H1 (cell line): ENCODE data around the gene OR5A1. TPM values are rescaled to one million over a fixed set of nuclear protein-coding genes. Genes with fewer than 3 reads are reported as not detected.

Experiments used
- CTCF ChIA-PET: fragments of 300-600 bp; sonication (Branson Sonifier 250); formaldehyde crosslinking; loops from one replicate; lab custom pipeline; 2021; ENCODE audit not compliant: partially characterized antibody; lab: Charles Lee
- POLR2A ChIA-PET: fragments of 300-600 bp; sonication (Branson Sonifier 250); formaldehyde crosslinking; loops from one replicate; lab custom pipeline; 2021; ENCODE audit warnings: inconsistent platforms; ENCODE audit not compliant: partially characterized antibody; lab: Charles Lee
- DNase-seq, 2 experiments: peaks; one replicate each; pipeline versions ENCODE4 v3.0.0 to v3.0.0-alpha.2; 2010 to 2022; ENCODE audit warnings: low spot score in 2 of 2, low read depth in 1 of 2, mixed read lengths in 1 of 2
- FAIRE-seq: peaks from 2 replicates; lab custom pipeline; 2011; peaks lifted over from hg19 to GRCh38; lab: Jason Lieb, UNC
- H2AFZ ChIP-seq: 2 replicates; pipeline ENCODE4 v1.8.1; 2012; ENCODE audit warnings: low read length, inconsistent platforms
- H2AK5ac ChIP-seq: 2 replicates; pipeline ENCODE4 v1.6.1; 2013; ENCODE audit warnings: low read depth, low read length
- H2BK120ac ChIP-seq: replicated peaks from 2 replicates; pipeline ENCODE3; 2013; ENCODE audit warnings: low read depth, low read length, inconsistent platforms
- H2BK12ac ChIP-seq: 2 replicates; pipeline ENCODE4 v1.6.1; 2013; ENCODE audit warnings: low read depth, low read length
- H2BK15ac ChIP-seq: 2 replicates; pipeline ENCODE4 v1.6.1; 2013; ENCODE audit warnings: low read length
- H2BK20ac ChIP-seq: 2 replicates; pipeline ENCODE4 v1.6.1; 2013; ENCODE audit warnings: low read length
- H2BK5ac ChIP-seq: 2 replicates; pipeline ENCODE4 v1.6.1; 2013; ENCODE audit warnings: low read depth, low read length
- H3K14ac ChIP-seq: 2 replicates; pipeline ENCODE4 v1.6.1; 2013; ENCODE audit warnings: inconsistent platforms; ENCODE audit not compliant: insufficient read length
- H3K18ac ChIP-seq: 2 replicates; pipeline ENCODE4 v1.6.1; 2013; ENCODE audit warnings: low read length; ENCODE audit errors: extremely low read depth
- H3K23ac ChIP-seq: 2 replicates; pipeline ENCODE4 v1.6.1; 2013; ENCODE audit warnings: inconsistent platforms; ENCODE audit not compliant: insufficient read length
- H3K23me2 ChIP-seq: 2 replicates; pipeline ENCODE4 v1.6.1; 2013; ENCODE audit warnings: low read depth, low read length
- H3K27ac ChIP-seq: 2 replicates; pipeline ENCODE4 v1.6.1; 2011; ENCODE audit warnings: low read depth, low read length, inconsistent platforms
- H3K27me3 ChIP-seq, 4 experiments: replicated peaks in 1 of 4; 1 replicate in 1 of 4; 2 replicates in 3 of 4; pipeline versions ENCODE4 v1.6.1 to v1.8.1; 2011 to 2013; ENCODE audit warnings: low read length in 3 of 4, mild to moderate bottlenecking in 3 of 4, inconsistent platforms in 2 of 4, mixed read lengths in 2 of 4, moderate library complexity in 1 of 4; ENCODE audit not compliant: control insufficient read depth in 3 of 4, insufficient read depth in 3 of 4; ENCODE audit errors: extremely low read depth in 1 of 4
- H3K36me3 ChIP-seq, 4 experiments: 2 replicates each; pipeline versions ENCODE4 v1.6.1 to v1.8.1; 2011 to 2013; ENCODE audit warnings: mild to moderate bottlenecking in 4 of 4, low read length in 3 of 4, moderate library complexity in 2 of 4, control low read depth in 1 of 4, inconsistent platforms in 1 of 4; ENCODE audit not compliant: insufficient read depth in 4 of 4, control insufficient read depth in 2 of 4
- H3K4ac ChIP-seq: replicated peaks from 2 replicates; pipeline ENCODE3; 2013; ENCODE audit warnings: low read length, low read depth, mixed read lengths, inconsistent platforms; ENCODE audit not compliant: insufficient read length
- H3K4me1 ChIP-seq, 4 experiments: replicated peaks in 1 of 4; 1 replicate in 1 of 4; 2 replicates in 3 of 4; pipeline versions ENCODE4 v1.6.1 to v1.8.1; 2011 to 2013; ENCODE audit warnings: low read length in 3 of 4, inconsistent platforms in 2 of 4, mixed read lengths in 1 of 4; ENCODE audit not compliant: insufficient read depth in 4 of 4, control insufficient read depth in 3 of 4
- H3K4me2 ChIP-seq, 2 experiments: 2 replicates each; pipeline versions ENCODE4 v1.6.1 to v1.8.1; 2011 to 2013; ENCODE audit warnings: low read depth in 2 of 2, low read length in 2 of 2, control low read depth in 1 of 2, inconsistent platforms in 1 of 2, mild to moderate bottlenecking in 1 of 2; ENCODE audit not compliant: insufficient read depth in 1 of 2
- H3K4me3 ChIP-seq, 4 experiments: fragments of 200-600, 300-600 bp in 1 of 4; sonication (generic), shearing (Covaris generic), sonication (Bioruptor Twin) in 1 of 4; 2 replicates each; pipeline versions ENCODE4 v1.5.1 to v1.8.1; 2011 to 2016; ENCODE audit warnings: low read length in 4 of 4, low read depth in 3 of 4, control low read depth in 2 of 4, inconsistent platforms in 2 of 4, mild to moderate bottlenecking in 2 of 4, mixed read lengths in 1 of 4, moderate library complexity in 1 of 4; ENCODE audit not compliant: insufficient read depth in 2 of 4; ENCODE audit errors: extremely low read depth in 1 of 4
- H3K56ac ChIP-seq: replicated peaks from 2 replicates; pipeline ENCODE3; 2013; ENCODE audit warnings: low read depth, mild to moderate bottlenecking, mixed read lengths, low read length, inconsistent platforms; ENCODE audit not compliant: insufficient read length
- H3K79me1 ChIP-seq: 2 replicates; pipeline ENCODE4 v1.6.1; 2013; ENCODE audit warnings: low read depth, low read length, control low read depth
- H3K79me2 ChIP-seq, 2 experiments: 2 replicates each; pipeline versions ENCODE4 v1.6.1 to v1.8.1; 2012 to 2013; ENCODE audit warnings: low read length in 2 of 2, mild to moderate bottlenecking in 2 of 2, inconsistent platforms in 1 of 2; ENCODE audit not compliant: insufficient read depth in 2 of 2, control insufficient read depth in 1 of 2
- H3K9ac ChIP-seq, 4 experiments: replicated peaks in 1 of 4; 1 replicate in 1 of 4; 2 replicates in 3 of 4; pipeline versions ENCODE4 v1.6.1 to v1.8.1; 2011 to 2013; ENCODE audit warnings: low read depth in 3 of 4, low read length in 3 of 4, control low read depth in 2 of 4, mild to moderate bottlenecking in 2 of 4, moderate library complexity in 2 of 4, inconsistent platforms in 1 of 4; ENCODE audit errors: extremely low read depth in 1 of 4
- H3K9me3 ChIP-seq, 2 experiments: 2 replicates each; pipeline versions ENCODE4 v1.6.1 to v1.8.1; 2012 to 2013; ENCODE audit warnings: mild to moderate bottlenecking in 2 of 2, moderate library complexity in 2 of 2, control low read depth in 1 of 2, inconsistent platforms in 1 of 2, low read depth in 1 of 2, low read length in 1 of 2, mixed read lengths in 1 of 2; ENCODE audit not compliant: insufficient read depth in 2 of 2
- H4K20me1 ChIP-seq, 2 experiments: replicated peaks in 1 of 2; 2 replicates each; pipeline versions ENCODE3 to v1.8.1; 2011 to 2013; ENCODE audit warnings: inconsistent platforms in 2 of 2, low read length in 2 of 2, mild to moderate bottlenecking in 1 of 2; ENCODE audit not compliant: insufficient read depth in 2 of 2, control insufficient read depth in 1 of 2
- H4K5ac ChIP-seq: 2 replicates; pipeline ENCODE4 v1.6.1; 2013; ENCODE audit warnings: low read length, low read depth, mixed read lengths, inconsistent platforms; ENCODE audit not compliant: insufficient read length
- H4K8ac ChIP-seq: 2 replicates; pipeline ENCODE4 v1.8.0; 2013; ENCODE audit warnings: mild to moderate bottlenecking, moderate library complexity, low read length, inconsistent platforms; ENCODE audit not compliant: insufficient read depth; ENCODE audit errors: extremely low read depth
- H4K91ac ChIP-seq: replicated peaks from 2 replicates; pipeline ENCODE3; 2013; ENCODE audit warnings: low read length, mixed read lengths, inconsistent platforms; ENCODE audit not compliant: insufficient read length
- ASH2L ChIP-seq: fragments of 200-600, 300-600 bp; sonication (generic); IDR thresholded peaks from one replicate; pipeline ENCODE4 v1.7.1; 2017; ENCODE audit warnings: low read length
- BRCA1 ChIP-seq: IDR thresholded peaks from 2 replicates; pipeline ENCODE4 v1.6.1; 2012; ENCODE audit warnings: low read depth, low read length, improper control_type of control experiment
- CHD2 ChIP-seq: IDR thresholded peaks from 2 replicates; pipeline ENCODE4 v1.6.1; 2012; ENCODE audit warnings: low read length, improper control_type of control experiment
- KDM5A ChIP-seq: fragments of 200-600 bp; IDR thresholded peaks from 2 replicates; pipeline ENCODE4 v1.7.1; 2012; ENCODE audit warnings: mild to moderate bottlenecking, low read length, inconsistent platforms, mixed read lengths
- NANOG ChIP-seq: IDR thresholded peaks from 2 replicates; pipeline ENCODE4 v1.6.1; 2011; ENCODE audit warnings: low read length, low read depth, mild to moderate bottlenecking, inconsistent platforms; ENCODE audit not compliant: insufficient read depth, poor library complexity, severe bottlenecking
- NRF1 ChIP-seq: IDR thresholded peaks from 2 replicates; pipeline ENCODE4 v1.6.1; 2011; ENCODE audit warnings: mild to moderate bottlenecking, low read depth, low read length, improper control_type of control experiment
- RAD21 ChIP-seq, 2 experiments: IDR thresholded peaks in 1 of 2; conservative IDR thresholded peaks in 1 of 2; 2 replicates each; pipeline ENCODE4 v1.6.1; 2011; ENCODE audit warnings: low read depth in 2 of 2, low read length in 2 of 2, improper control_type of control experiment in 1 of 2, inconsistent platforms in 1 of 2, mild to moderate bottlenecking in 1 of 2, moderate library complexity in 1 of 2
- SAP30 ChIP-seq: fragments of 300-600 bp; sonication (generic); IDR thresholded peaks from 2 replicates; pipeline ENCODE4 v1.7.1; 2012; ENCODE audit warnings: low read length, moderate library complexity, mild to moderate bottlenecking, inconsistent platforms; ENCODE audit not compliant: insufficient read depth, insufficient replicate concordance
- SIRT6 ChIP-seq: IDR thresholded peaks from one replicate; pipeline ENCODE4 v1.7.1; 2012; ENCODE audit warnings: low read length, inconsistent platforms
- SP2 ChIP-seq: IDR thresholded peaks from 2 replicates; pipeline ENCODE4 v1.6.1; 2012; ENCODE audit warnings: mild to moderate bottlenecking, low read length, inconsistent platforms
- SUZ12 ChIP-seq: fragments of 200-600 bp; sonication (generic); IDR thresholded peaks from 2 replicates; pipeline ENCODE4 v1.6.1; 2012; ENCODE audit warnings: mild to moderate bottlenecking, inconsistent platforms, low read length, moderate library complexity, mixed read lengths
- TEAD4 ChIP-seq: IDR thresholded peaks from 2 replicates; pipeline ENCODE4 v1.6.1; 2012; ENCODE audit warnings: low read depth, low read length, inconsistent platforms, mixed read lengths
- USF2 ChIP-seq: IDR thresholded peaks from 2 replicates; pipeline ENCODE4 v1.6.1; 2011; ENCODE audit warnings: low read length, improper control_type of control experiment
- YY1 ChIP-seq: IDR thresholded peaks from 2 replicates; pipeline ENCODE4 v1.6.1; 2011; ENCODE audit warnings: low read depth, mild to moderate bottlenecking, low read length
- WGBS, 2 experiments: shearing (Covaris generic) in 1 of 2; methylation state at CpG; one replicate each; pipeline versions ENCODE4 v1.1.6 to v1.1.7; 2013 to 2015; ENCODE audit warnings: low lambda C conversion rate in 2 of 2, mixed read lengths in 2 of 2, inconsistent platforms in 1 of 2, low coverage in 1 of 2, missing lambda C conversion rate in 1 of 2; ENCODE audit not compliant: insufficient replicate concordance in 2 of 2, insufficient coverage in 1 of 2, insufficient read length in 1 of 2; ENCODE audit errors: extremely low coverage in 1 of 2, missing lambda C conversion rate in 1 of 2; 5-methylcytosine and 5-hydroxymethylcytosine counted together
- polyA plus RNA-seq, 7 experiments: library from polyadenylated mRNA; depleted of rRNA in 3 of 7; stranded (reverse) in 5 of 7; unstranded in 2 of 7; fragments of >200 nt in 5 of 7; fragments of 200-250 nt in 2 of 7; gene quantifications; 1 replicate in 5 of 7; 2 replicates in 1 of 7; 4 replicates in 1 of 7; pipeline versions ENCODE4 v1.2.1 to v1.2.3, GENCODE V29; 2011 to 2013; ENCODE audit warnings: missing spikeins in 2 of 7, mixed read lengths in 2 of 7
- total RNA-seq: library from RNA; stranded (reverse); fragmentation: NEBNext Ultra II Directional; extraction: Animal tissue kit (Norgen Biotek cat#: 25700); gene quantifications from 2 replicates; pipeline ENCODE4 v1.2.1, GENCODE V29; 2021

OR5A1 gene
- total and polyA plus RNA-seq, 2 of the 8 experiments (the other 6 are each of a cell fraction or from before 2014, with no cell fraction given), result not detected

GRCh38 chr11:59456661-59457060 lies 20.4 kb downstream of the OR5A1 start, which contains the start of gene OR4D6:
Gene OR4D6 (plus strand): TSS chr11:59456961. CDS start chr11:59456961, 0 bp downstream.
- Histone ChIP-seq H3K9me3 (no peaks in the 10 kb centered on the region; a peak in 1 of 4 replicates), H3K4me2 (no peak within 1 kb of the TSS)
- FAIRE-seq, result no peak
- TF ChIP-seq NRF1 (no peak), BRCA1 (no peak), SUZ12 (no peak), TEAD4 (no peak), SAP30 (no peak), CHD2 (no peak), USF2 (no peak), KDM5A (no peak), ASH2L (no peak), SP2 (no peak), NANOG (no peak), SIRT6 (no peak), YY1 (no peak), RAD21 (IDR thresholded peaks at IDR 0.05 in 1 of 2, conservative IDR thresholded peaks at IDR 0.05 in 1 of 2; ENCODE audit: low read depth in 2 of 2, low read length in 2 of 2) (no peak)

More at GRCh38 chr11:59456661-59457060, 20.4 kb downstream of the OR5A1 start, which contains the start of gene OR4D6:
- Histone ChIP-seq H3K4me3 (no peak within 1 kb of the TSS), H2BK120ac (no peak within 1 kb of the TSS), H3K9ac (no peak within 1 kb of the TSS), H3K23me2 (no peaks in the 10 kb centered on the region; the same call in 1 of the 2 replicates), H3K27ac (no peak within 1 kb of the TSS), H2AK5ac (no peak within 1 kb of the TSS), H3K4ac (no peak within 1 kb of the TSS), H2AFZ (no peak within 1 kb of the TSS), H4K20me1 (no peaks in the 10 kb centered on the region), H3K79me1 (no peaks in the 10 kb centered on the region), H3K36me3 (no peaks in the 10 kb centered on the region), H3K14ac (no peak within 1 kb of the TSS), H4K91ac (no peak within 1 kb of the TSS), H2BK12ac (no peak within 1 kb of the TSS), H3K56ac (no peak within 1 kb of the TSS), H3K23ac (no peak within 1 kb of the TSS), H3K27me3 (no peaks in the 10 kb centered on the region), H4K5ac (no peak within 1 kb of the TSS), H2BK5ac (no peak within 1 kb of the TSS), H3K4me1 (no peaks in the 10 kb centered on the region), H2BK15ac (no peak within 1 kb of the TSS), H2BK20ac (no peak within 1 kb of the TSS), H3K18ac (no peak within 1 kb of the TSS), H3K79me2 (no peaks in the 10 kb centered on the region), H4K8ac (no peak within 1 kb of the TSS)
- DNase-seq, result no peak
- ChIA-PET POLR2A (no interaction called here), CTCF (interaction anchor here (1.2 kb wide), 1 partner anchor 27 kb away, joined by 3 read pairs; no protein-coding TSS in a partner anchor)
- WGBS, 2 experiments, result 83% methylated on average over 2 of the region's 2 CpGs; no CpG with 5 or more reads in 1 of the 2 experiments
